ENCODE results near the gene C14orf132. TPM values are rescaled to one million over a fixed set of nuclear protein-coding genes. Genes with fewer than 3 reads are reported as not detected.

The C14orf132 gene
- total and polyA plus RNA-seq, 10 of the 15 experiments (the other 5 are each of a cell fraction or from before 2014, with no cell fraction given), result under 0.01 to 1.2 (median 0.03) TPM; not detected in 2

DNA sequence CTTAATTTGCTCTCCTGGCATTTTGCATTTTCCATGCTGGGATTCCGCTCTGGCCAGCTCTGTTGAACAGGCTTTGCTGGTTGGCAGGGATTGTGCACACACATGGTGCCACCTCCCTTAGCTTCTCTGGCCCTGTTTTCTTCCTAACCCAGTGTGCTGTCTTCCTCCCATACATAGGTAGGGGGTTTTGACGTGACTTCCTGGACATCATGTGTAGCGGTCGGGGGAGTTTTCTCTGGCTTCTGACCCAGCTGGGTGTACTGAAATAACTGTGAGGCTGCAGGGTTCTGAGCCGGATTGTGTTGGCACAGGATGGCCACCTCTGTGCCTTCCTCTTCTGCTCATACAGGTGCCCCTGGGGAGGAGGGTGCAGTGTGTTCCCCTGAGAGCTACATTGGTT, 25.7 kb downstream of the C14orf132 start (continued):
- TF ChIP-seq, protein P1, sequence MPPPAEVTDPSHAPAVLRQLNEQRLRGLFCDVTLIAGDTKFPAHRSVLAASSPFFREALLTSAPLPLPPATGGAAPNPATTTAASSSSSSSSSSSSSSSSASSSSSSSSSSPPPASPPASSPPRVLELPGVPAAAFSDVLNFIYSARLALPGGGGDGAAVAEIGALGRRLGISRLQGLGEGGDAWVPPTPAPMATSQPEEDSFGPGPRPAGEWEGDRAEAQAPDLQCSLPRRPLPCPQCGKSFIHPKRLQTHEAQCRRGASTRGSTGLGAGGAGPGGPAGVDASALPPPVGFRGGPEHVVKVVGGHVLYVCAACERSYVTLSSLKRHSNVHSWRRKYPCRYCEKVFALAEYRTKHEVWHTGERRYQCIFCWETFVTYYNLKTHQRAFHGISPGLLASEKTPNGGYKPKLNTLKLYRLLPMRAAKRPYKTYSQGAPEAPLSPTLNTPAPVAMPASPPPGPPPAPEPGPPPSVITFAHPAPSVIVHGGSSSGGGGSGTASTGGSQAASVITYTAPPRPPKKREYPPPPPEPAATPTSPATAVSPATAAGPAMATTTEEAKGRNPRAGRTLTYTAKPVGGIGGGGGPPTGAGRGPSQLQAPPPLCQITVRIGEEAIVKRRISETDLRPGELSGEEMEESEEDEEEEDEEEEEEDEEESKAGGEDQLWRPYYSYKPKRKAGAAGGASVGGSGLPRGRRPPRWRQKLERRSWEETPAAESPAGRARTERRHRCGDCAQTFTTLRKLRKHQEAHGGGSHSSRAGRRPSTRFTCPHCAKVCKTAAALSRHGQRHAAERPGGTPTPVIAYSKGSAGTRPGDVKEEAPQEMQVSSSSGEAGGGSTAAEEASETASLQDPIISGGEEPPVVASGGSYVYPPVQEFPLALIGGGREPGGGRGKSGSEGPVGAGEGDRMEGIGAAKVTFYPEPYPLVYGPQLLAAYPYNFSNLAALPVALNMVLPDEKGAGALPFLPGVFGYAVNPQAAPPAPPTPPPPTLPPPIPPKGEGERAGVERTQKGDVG (CRISPR knock-in tag; IDR thresholded peaks at IDR 0.05), result no peak
- TF ChIP-seq, protein P2, sequence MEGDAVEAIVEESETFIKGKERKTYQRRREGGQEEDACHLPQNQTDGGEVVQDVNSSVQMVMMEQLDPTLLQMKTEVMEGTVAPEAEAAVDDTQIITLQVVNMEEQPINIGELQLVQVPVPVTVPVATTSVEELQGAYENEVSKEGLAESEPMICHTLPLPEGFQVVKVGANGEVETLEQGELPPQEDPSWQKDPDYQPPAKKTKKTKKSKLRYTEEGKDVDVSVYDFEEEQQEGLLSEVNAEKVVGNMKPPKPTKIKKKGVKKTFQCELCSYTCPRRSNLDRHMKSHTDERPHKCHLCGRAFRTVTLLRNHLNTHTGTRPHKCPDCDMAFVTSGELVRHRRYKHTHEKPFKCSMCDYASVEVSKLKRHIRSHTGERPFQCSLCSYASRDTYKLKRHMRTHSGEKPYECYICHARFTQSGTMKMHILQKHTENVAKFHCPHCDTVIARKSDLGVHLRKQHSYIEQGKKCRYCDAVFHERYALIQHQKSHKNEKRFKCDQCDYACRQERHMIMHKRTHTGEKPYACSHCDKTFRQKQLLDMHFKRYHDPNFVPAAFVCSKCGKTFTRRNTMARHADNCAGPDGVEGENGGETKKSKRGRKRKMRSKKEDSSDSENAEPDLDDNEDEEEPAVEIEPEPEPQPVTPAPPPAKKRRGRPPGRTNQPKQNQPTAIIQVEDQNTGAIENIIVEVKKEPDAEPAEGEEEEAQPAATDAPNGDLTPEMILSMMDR (IDR thresholded peaks at IDR 0.05 in 2 of 3, conservative IDR thresholded peaks at IDR 0.05 in 1 of 3; ENCODE audit: control insufficient read depth in 2 of 3, extremely low read depth in 1 of 3, insufficient read depth in 1 of 3, low read depth in 3 of 3, low read length in 3 of 3), result no peak
- TF ChIP-seq ZNF217 (IDR thresholded peaks at IDR 0.05) (no peak), DPF2 (IDR thresholded peaks at IDR 0.05) (no peak), ZNF622 (IDR thresholded peaks at IDR 0.05) (no peak), PML (IDR thresholded peaks at IDR 0.05; ENCODE audit: low read length) (no peak), BHLHE40 (IDR thresholded peaks at IDR 0.05; ENCODE audit: borderline replicate concordance in 1 of 2, low read depth in 2 of 2, low read length in 1 of 2) (0 out of 4 replicates have a peak, but pooled peaks of 1 of the 2 experiments have one; percentile 14), RELB (IDR thresholded peaks at IDR 0.05; ENCODE audit: low read depth) (peak; percentile 45; the same call in 1 of the 2 replicates), NFYB (IDR thresholded peaks at IDR 0.05; ENCODE audit: insufficient read depth, low read depth, low read length) (no peak), JUND (IDR thresholded peaks at IDR 0.05; ENCODE audit: low read depth, low read length) (no peak), CBFB (IDR thresholded peaks at IDR 0.05; ENCODE audit: low read depth) (no peak), CHD1 (IDR thresholded peaks at IDR 0.05; ENCODE audit: low read depth, low read length) (no peak), SMC3 (IDR thresholded peaks at IDR 0.05; ENCODE audit: borderline replicate concordance, low read length) (no peak), SMAD5 (IDR thresholded peaks at IDR 0.05; ENCODE audit: low read depth) (no peak)
- TF ChIP-seq, protein P3, sequence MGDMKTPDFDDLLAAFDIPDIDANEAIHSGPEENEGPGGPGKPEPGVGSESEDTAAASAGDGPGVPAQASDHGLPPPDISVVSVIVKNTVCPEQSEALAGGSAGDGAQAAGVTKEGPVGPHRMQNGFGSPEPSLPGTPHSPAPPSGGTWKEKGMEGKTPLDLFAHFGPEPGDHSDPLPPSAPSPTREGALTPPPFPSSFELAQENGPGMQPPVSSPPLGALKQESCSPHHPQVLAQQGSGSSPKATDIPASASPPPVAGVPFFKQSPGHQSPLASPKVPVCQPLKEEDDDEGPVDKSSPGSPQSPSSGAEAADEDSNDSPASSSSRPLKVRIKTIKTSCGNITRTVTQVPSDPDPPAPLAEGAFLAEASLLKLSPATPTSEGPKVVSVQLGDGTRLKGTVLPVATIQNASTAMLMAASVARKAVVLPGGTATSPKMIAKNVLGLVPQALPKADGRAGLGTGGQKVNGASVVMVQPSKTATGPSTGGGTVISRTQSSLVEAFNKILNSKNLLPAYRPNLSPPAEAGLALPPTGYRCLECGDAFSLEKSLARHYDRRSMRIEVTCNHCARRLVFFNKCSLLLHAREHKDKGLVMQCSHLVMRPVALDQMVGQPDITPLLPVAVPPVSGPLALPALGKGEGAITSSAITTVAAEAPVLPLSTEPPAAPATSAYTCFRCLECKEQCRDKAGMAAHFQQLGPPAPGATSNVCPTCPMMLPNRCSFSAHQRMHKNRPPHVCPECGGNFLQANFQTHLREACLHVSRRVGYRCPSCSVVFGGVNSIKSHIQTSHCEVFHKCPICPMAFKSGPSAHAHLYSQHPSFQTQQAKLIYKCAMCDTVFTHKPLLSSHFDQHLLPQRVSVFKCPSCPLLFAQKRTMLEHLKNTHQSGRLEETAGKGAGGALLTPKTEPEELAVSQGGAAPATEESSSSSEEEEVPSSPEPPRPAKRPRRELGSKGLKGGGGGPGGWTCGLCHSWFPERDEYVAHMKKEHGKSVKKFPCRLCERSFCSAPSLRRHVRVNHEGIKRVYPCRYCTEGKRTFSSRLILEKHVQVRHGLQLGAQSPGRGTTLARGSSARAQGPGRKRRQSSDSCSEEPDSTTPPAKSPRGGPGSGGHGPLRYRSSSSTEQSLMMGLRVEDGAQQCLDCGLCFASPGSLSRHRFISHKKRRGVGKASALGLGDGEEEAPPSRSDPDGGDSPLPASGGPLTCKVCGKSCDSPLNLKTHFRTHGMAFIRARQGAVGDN (IDR thresholded peaks at IDR 0.05), result peak; percentile 57
- TF ChIP-seq, protein P4, sequence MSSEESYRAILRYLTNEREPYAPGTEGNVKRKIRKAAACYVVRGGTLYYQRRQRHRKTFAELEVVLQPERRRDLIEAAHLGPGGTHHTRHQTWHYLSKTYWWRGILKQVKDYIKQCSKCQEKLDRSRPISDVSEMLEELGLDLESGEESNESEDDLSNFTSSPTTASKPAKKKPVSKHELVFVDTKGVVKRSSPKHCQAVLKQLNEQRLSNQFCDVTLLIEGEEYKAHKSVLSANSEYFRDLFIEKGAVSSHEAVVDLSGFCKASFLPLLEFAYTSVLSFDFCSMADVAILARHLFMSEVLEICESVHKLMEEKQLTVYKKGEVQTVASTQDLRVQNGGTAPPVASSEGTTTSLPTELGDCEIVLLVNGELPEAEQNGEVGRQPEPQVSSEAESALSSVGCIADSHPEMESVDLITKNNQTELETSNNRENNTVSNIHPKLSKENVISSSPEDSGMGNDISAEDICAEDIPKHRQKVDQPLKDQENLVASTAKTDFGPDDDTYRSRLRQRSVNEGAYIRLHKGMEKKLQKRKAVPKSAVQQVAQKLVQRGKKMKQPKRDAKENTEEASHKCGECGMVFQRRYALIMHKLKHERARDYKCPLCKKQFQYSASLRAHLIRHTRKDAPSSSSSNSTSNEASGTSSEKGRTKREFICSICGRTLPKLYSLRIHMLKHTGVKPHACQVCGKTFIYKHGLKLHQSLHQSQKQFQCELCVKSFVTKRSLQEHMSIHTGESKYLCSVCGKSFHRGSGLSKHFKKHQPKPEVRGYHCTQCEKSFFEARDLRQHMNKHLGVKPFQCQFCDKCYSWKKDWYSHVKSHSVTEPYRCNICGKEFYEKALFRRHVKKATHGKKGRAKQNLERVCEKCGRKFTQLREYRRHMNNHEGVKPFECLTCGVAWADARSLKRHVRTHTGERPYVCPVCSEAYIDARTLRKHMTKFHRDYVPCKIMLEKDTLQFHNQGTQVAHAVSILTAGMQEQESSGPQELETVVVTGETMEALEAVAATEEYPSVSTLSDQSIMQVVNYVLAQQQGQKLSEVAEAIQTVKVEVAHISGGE (CRISPR knock-in tag; IDR thresholded peaks at IDR 0.05), result no peak
